Body of pancreas (tissue), 4 donors: ENCODE data around the gene RAB30. TPM values are rescaled to one million over a fixed set of nuclear protein-coding genes. Genes with fewer than 3 reads are reported as not detected.

ENCODE experiments used
- ATAC-seq: fragments of 150-250 bp; one replicate; pipeline ENCODE4 v1.9.1; 2016
- DNase-seq, 4 donors: peaks; one replicate each; pipeline ENCODE4 v3.0.0-alpha.2; 2019
- H3K27ac ChIP-seq, 4 donors: fragments of 200-600 bp; sonication (generic); 1 replicate in 3 of 4; 2 replicates in 1 of 4; pipeline versions ENCODE4 v1.5.1 to v1.6.1; 2016 to 2019; ENCODE audit warnings: mild to moderate bottlenecking in 1 of 4, mixed read lengths in 1 of 4, moderate library complexity in 1 of 4
- H3K27me3 ChIP-seq, 2 donors: fragments of 200-600 bp; sonication (generic); one replicate each; pipeline ENCODE4 v1.6.0; 2016; ENCODE audit warnings: mild to moderate bottlenecking in 1 of 2
- H3K36me3 ChIP-seq, 2 donors: fragments of 200-600 bp; sonication (generic); replicated peaks in 1 of 2; 2 replicates each; pipeline ENCODE4 v1.5.1; 2016; ENCODE audit warnings: low read depth in 2 of 2; ENCODE audit not compliant: insufficient read depth in 1 of 2
- H3K4me1 ChIP-seq: fragments of 200-600 bp; sonication (generic); one replicate; pipeline ENCODE4 v1.6.0; 2016
- H3K4me3 ChIP-seq, 2 donors: fragments of 200-600 bp; sonication (generic); 1 replicate in 1 of 2; 2 replicates in 1 of 2; pipeline ENCODE4 v1.5.1; 2016 to 2019
- H3K9me3 ChIP-seq, 3 donors: fragments of 200-600 bp; sonication (generic); 1 replicate in 2 of 3; 2 replicates in 1 of 3; pipeline ENCODE4 v1.5.1; 2016
- CTCF ChIP-seq, 7 experiments: fragments of 450-650 bp in 4 of 7; fragments of 200-600 bp in 3 of 7; sonication (generic) in 3 of 7; IDR thresholded peaks; one replicate each; pipeline ENCODE4 v1.5.1; 2016 to 2019; ENCODE audit warnings: antibody characterized with exemption in 7 of 7
- POLR2A ChIP-seq, 3 donors: fragments of 450-650 bp; IDR thresholded peaks; one replicate each; pipeline ENCODE4 v1.6.1; 2016; ENCODE audit warnings: antibody characterized with exemption in 3 of 3, mild to moderate bottlenecking in 2 of 3
- WGBS, 2 donors: methylation state at CpG; one replicate each; pipeline ENCODE4 v1.1.5; 2017; 5-methylcytosine and 5-hydroxymethylcytosine counted together
- intact Hi-C: fragments of 100-400 bp; cut with DNase I; formaldehyde crosslinking; loops from one replicate; pipeline ENCODE4 v1.15.1; 2023
- total RNA-seq, 2 donors: library from RNA; depleted of rRNA; stranded (reverse); fragments of >200 nt; gene quantifications; one replicate each; pipeline ENCODE4 v1.1.0, GENCODE V29; 2016

The RAB30 gene
- total RNA-seq, 2 donors from 2014 or later: 1.6 to 10.4 TPM

GRCh38 chr11:82937554-82937953, 134.1 kb downstream of the RAB30 start:
- TF ChIP-seq CTCF (IDR thresholded peaks at IDR 0.05): no peak
- no peak for ATAC-seq
- DNase-seq: no peak
- intact Hi-C loops: no loop called here
- Histone ChIP-seq H3K4me1 (no peaks in the 10 kb centered on the region), H3K27ac (no peak overlapping the region), H3K9me3 (no peaks in the 10 kb centered on the region), H3K27me3 (no peaks in the 10 kb centered on the region), H3K4me3 (no peak overlapping the region), H3K36me3 (no peaks in the 10 kb centered on the region)
- WGBS, 2 donors: 94 to 96% methylated on average over 2 of the region's 2 CpGs

GRCh38 chr11:82936261-82936660, 135.4 kb downstream of the RAB30 start:
- ATAC-seq (no peak), DNase-seq (no peak)
- Histone ChIP-seq H3K4me1 (no peaks in the 10 kb centered on the region), H3K36me3 (no peaks in the 10 kb centered on the region), H3K9me3 (no peaks in the 10 kb centered on the region), H3K4me3 (no peak overlapping the region), H3K27me3 (no peaks in the 10 kb centered on the region), H3K27ac (no peak overlapping the region)
- WGBS, 2 donors: 86 to 89% methylated on average over 3 of the region's 3 CpGs
- intact Hi-C loops: no loop called here
- no peak for TF ChIP-seq POLR2A (IDR thresholded peaks at IDR 0.05)
- TF ChIP-seq CTCF (IDR thresholded peaks at IDR 0.05): no peak

GRCh38 chr11:82932564-82932963, 139.1 kb downstream of the RAB30 start:
- WGBS, 2 donors: 71 to 96% methylated on average over 1 of the region's 1 CpG

GRCh38 chr11:82930734-82931133, 141.0 kb downstream of the RAB30 start:
- WGBS, 2 donors: 90 to 95% methylated on average over 2 of the region's 2 CpGs
- H3K4me1 ChIP-seq: no peaks in the 10 kb centered on the region
- intact Hi-C loops: no loop called here
- no peaks in the 10 kb centered on the region for H3K9me3 ChIP-seq
- TF ChIP-seq CTCF (IDR thresholded peaks at IDR 0.05) (no peak), POLR2A (IDR thresholded peaks at IDR 0.05) (no peak)
- no peaks in the 10 kb centered on the region for H3K36me3 ChIP-seq
- H3K27me3 ChIP-seq: no peaks in the 10 kb centered on the region
- DNase-seq: no peak
- no peak overlapping the region for H3K4me3 ChIP-seq
- no peak for ATAC-seq
- no peak overlapping the region for H3K27ac ChIP-seq

More at GRCh38 chr11:82932564-82932963, 139.1 kb downstream of the RAB30 start:
- Histone ChIP-seq H3K4me3 (no peak overlapping the region), H3K9me3 (no peaks in the 10 kb centered on the region), H3K36me3 (no peaks in the 10 kb centered on the region), H3K27ac (no peak overlapping the region), H3K27me3 (no peaks in the 10 kb centered on the region), H3K4me1 (no peaks in the 10 kb centered on the region)
- no peak for TF ChIP-seq CTCF (IDR thresholded peaks at IDR 0.05)
- DNase-seq (no peak), ATAC-seq (no peak)
- intact Hi-C loops: no loop called here

GRCh38 chr11:82930229-82930628, 141.5 kb downstream of the RAB30 start:
- Histone ChIP-seq H3K27me3 (no peaks in the 10 kb centered on the region), H3K4me1 (no peaks in the 10 kb centered on the region), H3K27ac (no peak overlapping the region), H3K9me3 (no peaks in the 10 kb centered on the region), H3K4me3 (no peak overlapping the region), H3K36me3 (no peaks in the 10 kb centered on the region)
- no peak for ATAC-seq
- 71 to 88% methylated on average over 3 of the region's 3 CpGs for WGBS, 2 donors
- DNase-seq: no peak
- intact Hi-C loops: no loop called here
- TF ChIP-seq CTCF (IDR thresholded peaks at IDR 0.05) (no peak), POLR2A (IDR thresholded peaks at IDR 0.05) (no peak)
